COLO668 (cell line): Measurements from ENCODE around the gene USP25.
A peak's percentile ranks its signal among the peaks of the same experiment; 100 is the strongest.
"Not testable (repeated sequence)": the region's sequence is repeated elsewhere in the genome, so short reads cannot be mapped to it uniquely, and the experiment has no call there.

Experiments used
- DNase-seq: peaks from one replicate; lab custom pipeline; 2025; ENCODE audit not compliant: unreplicated experiment; lab: John Stamatoyannopoulos, UW

USP25 gene

DNA sequence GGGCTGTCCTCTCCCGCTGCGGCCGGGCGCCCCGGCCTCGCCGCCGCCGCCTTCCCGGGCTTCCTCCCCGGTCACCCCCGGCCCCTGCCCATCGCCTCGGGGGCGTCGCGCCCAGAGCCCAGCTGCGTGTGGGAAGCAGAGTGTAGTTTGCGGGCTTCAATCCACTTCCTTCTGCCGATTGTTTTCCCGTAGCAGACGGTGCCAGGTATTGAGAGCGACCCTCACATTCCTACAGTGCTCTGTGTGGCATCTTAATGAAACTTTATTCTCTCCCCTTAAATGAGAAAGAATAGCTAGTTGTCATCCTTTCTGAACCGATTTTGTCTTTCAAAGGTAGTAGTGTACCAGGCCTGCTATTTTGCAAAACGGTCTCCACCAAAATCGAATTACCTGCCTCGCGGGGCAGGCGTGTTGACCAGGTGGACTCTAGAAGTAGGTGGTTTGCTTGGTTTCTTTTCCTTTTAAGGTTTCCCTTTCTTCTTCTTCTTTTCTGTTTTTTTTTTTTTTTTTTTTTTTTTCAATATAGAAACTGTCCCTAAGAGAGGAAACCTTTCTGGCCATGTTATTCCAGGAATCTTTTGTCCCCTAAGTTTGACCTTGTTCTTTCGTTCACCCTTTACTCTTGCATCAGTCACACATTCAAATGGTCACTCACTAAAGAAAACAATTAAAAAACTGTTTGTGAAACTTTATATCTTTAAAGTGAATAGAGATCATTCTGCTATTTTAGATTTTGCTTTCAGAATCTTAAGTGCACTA, 881 bp downstream of the USP25 start:
- peak; percentile 39 for DNase-seq

DNA sequence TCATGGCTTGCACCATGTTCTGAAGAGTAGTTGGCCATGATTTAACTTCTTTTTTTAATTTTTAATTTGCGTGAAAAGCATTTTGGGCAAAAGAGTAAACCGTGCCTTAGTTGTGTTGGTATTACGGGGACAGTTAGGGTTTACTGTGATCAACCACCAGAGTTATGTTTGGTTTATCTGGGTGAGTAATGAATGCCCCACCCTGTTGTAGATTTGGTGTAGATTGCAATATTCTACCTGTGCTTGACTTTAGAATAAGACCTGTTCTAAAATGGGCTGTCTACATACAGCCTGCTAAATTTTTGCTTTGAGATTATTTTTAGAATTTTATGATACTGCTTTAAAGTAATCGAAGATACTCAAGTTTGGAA, 1.4 kb downstream of the USP25 start:
- DNase-seq, result no peak

DNA sequence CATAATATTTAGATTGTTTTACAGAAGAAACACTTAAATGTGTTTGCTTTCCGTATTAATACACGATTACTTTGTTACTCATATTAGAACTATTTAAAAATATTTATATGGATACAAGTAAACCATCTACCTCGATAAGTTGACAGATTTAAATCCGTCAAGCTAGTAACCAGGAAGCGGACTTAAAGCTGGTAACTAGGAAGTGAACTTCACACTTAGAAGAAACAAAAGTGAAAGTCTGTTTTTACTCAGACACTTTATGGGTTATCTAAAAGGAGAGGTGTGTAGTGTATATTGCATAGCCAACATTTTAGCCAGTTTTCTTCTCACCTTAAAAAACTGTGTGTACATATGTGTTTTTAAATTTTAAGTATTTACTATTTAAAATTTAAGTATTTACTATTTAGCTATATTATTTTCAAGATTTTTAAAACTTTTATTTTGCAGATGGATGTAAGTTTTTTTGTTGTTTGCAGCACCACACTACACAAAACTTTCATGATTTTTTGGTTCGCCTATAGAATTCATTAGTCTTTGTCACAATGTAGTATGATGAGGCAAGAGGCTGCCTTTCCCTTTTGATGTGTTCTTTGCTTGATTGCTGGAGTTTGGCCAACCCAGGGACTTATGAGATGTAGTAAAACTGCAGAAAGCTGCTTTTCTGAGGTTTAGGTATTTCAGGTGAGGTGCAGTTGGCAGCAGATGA, 2.7 kb downstream of the USP25 start:
- no peak for DNase-seq

DNA sequence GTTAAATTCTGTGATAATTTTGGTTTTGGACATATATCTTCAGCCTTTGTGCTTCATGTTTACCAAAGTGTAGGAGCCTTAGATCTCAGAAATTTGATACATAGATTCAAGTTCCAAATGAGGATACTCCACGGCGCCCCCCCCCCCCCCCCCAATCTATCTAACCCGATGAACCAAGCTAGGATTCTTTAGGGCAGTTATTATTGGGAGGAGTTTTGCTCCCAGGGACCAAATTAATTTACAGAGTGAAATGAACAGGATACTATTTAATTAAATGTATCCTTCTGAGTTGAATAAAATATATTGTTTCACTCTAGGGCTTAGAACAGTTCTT, 3.2 kb downstream of the USP25 start:
- no peak for DNase-seq

DNA sequence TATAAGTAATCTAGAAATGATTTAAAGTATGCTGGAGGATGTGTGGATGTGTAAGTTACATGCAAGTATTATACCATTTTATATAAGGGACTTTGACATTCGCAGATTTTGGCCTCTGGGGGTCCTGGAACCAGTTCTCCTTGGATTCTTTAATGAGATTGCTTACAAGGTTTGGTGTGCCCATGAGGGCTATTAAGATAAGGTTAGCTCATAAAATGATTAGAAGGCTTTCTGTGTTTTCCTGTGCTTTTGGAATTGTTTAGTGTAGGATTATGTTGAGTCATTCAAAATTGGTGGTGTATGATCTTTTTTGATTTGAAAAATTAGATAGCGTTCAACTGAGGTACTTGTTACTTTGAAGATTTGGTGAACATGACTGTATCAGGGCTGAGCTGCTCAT, 5.6 kb downstream of the USP25 start:
- DNase-seq, result no peak

DNA sequence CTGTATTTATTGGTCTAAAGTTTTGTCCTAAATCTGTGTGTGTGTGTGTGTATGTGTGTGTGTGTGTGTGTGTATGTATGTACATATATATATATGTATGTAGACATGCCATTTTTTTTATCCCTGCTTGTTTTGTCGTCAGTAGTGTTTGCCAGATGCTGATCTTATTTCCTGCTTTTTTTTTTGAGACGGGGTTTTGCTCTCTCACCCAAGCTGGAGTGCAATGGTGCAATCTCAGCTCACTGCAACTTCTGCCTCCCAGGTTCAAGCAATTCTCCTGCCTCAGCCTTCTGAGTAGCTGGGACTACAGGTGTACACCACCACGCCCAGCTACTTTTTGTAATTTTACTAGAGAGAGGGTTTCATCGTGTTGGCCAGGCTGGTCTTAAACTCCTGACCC, 6.1 kb downstream of the USP25 start:
- not testable (repeated sequence) for DNase-seq

DNA sequence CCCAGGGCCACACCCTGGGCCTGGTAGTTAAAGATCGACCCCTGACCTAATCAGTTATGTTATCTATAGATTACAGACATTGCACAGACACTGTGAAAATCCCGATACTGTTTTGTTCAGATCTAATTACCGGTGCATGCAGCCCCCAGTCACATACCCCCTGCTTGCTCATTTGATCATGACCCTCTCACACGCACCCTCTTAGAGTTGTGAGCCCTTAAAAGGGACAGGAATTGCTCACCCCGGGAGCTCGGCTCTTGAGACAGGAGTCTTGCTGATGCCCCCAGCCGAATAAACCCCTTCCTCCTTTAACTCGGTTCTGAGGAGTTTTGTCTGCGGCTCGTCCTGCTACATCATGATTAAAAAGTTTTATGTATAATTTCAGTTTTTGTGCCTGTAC, 9.0 kb downstream of the USP25 start:
- not testable (repeated sequence) for DNase-seq

DNA sequence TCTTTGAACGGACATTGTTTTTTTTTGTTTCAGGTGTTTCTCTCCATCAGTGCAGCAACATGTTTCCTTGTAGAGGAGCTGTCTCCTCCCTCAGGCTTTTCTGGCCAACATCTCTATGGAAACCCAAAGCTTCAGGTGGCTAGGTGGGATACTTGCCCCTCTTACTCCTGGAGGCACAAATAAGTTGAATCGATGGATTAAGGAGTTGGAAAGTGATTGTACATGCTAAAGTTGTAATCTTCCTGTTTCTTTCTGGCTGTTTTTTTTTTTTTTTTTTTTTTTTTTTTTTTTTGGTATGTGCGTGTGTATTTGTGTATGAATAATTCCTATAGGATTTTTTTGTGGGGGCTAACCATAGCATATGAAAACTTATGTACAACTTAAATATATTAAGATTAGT, 10.6 kb downstream of the USP25 start:
- DNase-seq, result no peak

DNA sequence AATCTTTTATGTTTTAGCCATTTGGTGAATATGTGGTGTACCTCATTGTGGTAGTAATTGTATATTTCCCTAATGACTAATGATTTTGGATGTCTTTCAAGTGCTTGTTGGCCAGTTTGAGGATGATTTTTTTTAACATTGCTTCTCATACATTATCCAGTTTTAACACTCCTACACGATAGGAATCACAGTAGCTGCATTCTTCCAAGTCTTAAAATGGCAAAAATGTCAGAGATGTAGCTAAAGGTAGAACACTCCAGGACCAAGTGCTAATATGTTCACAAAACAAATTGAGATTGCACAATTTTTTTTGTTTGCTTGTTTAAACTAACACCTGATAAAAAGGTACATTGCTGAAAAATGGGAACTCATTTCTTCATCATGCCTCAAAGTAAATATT, 11.7 kb downstream of the USP25 start:
- DNase-seq, result no peak

DNA sequence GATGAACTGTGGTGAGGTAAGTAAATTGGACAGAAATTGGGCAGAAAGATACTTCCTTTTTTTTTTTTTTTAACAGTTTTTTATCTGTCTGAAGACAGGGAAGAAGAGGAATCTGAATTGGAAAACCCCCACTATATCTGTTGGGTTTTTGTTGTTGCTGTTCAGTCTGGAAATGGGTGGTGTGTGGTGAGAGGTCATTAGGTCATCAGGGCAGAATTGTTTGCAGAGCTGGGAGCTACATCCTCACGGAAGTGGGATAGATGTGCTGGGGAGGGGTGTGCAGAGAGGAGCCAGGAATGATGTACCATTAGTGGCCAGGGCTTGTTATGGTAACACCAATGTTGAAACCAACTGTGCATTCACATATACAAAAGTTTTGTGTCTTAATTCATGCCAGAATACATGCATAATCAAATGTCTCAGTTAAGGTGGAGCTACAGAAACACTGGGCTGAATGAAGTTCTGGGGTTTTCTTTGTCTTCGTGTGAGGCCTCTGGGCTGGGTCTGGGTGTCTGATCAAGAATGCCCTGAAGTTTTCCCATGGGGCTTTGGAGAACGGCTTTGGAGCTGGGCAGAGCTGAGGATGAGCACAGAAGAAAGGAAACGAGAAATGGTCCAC, 12.4 kb downstream of the USP25 start:
- no peak for DNase-seq

DNA sequence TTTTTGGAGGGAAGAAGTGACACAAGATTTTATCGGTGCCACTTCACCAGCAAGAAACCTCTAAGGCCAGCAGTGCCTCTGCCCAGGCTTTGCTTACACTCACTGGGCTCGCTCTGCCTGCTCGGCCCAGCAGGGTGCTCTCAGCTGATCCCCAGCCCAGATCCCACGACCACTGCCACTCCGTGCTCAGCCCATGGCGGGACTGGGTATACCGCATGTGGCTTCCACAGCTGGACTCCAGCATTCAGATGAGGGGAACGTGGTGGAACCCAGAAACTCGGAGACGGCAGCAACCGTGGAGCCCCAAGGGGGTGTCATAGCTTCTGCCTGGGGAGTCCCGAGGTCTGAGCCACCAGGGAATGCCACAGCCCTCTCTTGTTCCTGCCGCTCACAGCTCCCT, 12.9 kb downstream of the USP25 start:
- no peak for DNase-seq

DNA sequence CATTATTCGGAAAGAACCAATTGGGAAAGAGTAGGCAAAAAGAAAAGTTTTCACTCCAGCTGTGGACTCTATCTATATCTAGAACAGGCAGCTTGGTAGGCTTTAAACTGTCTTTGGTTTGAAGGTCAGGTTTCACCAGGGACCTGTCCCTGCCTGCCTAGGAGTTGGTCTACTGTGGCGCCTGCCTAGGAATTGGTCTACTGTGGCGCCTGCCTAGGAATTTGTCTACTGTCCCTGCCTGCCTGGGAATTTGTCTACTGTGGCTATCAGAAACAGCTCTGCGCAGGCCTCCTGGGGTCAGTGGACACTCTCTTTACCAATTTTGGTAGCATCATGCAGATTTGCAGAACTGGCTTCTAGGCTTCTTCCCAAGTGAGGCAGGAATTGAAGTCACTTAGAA, 13.8 kb downstream of the USP25 start:
- no peak for DNase-seq

DNA sequence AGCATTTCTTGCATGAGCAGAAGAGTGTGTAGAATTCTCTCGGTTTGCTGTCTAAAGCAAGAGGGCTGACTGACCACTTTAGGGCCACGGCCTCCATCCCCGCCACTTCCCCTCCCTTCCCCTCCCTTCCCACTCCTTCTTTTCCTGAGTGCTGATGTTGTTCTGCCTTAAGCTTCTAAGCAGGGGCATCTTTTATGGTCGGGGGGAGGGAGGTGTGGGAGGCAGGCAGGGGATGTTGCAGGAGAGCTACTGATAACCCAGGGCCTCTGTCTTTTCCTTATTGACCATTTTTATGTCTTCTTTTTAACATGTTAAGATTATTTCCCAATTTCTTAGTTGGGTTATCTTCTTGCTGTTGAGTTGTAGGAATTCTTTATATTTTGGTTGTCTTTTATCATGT, 15.1 kb downstream of the USP25 start:
- DNase-seq, result no peak

DNA sequence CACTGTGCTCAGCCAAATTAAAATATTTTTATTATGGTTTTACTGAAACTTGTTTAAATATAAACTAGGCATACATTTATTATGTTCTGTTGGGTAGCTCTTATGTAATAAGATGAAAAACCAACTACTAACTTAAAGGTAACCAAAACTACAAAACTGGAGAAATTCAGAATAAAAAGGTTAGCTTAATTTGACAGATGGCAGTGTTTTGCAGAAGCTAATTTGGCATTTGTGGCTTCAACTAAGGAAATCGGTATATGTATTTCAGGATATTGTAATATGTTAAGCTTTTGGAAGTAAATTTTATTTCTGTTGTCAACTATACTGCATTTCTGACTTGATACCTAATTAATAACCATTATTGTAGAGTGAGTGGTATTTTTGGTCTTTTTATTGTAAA, 18.8 kb downstream of the USP25 start:
- DNase-seq, result no peak

DNA sequence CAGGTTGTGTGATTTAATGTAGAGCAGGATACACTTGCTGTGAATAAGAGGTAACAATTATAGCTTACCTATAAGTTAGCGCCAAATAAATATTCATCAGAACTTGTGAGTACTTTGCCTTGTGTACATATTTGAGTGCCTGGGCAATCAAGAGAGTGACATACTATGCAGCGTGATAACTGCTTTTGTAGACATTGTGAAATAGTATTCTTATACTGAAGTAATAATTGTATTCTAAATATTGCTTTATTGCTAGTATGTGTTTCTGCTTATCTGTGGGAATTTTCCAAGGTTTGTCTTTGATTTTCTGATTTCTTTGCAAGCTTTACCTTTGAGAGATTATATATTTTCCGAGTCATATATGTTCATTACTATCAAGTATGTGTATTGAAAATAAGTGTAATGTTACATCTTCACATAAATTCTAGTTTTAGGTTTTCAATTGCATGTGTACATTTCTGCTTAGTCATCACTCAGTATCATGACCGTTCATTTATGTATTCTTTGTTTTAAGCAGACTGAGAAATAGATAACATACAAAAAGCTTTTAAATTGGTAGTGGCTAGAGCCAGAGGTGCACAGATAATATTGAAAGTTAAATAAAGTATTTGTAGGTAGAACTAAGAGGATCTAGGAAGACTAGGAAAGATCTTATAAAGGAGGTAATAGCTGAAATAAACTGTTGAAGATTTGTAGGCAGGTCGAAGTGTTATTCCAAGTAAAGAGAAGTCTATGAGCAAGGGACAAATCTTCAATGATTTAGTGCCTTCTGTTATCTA, 19.5 kb downstream of the USP25 start:
- no peak for DNase-seq

DNA sequence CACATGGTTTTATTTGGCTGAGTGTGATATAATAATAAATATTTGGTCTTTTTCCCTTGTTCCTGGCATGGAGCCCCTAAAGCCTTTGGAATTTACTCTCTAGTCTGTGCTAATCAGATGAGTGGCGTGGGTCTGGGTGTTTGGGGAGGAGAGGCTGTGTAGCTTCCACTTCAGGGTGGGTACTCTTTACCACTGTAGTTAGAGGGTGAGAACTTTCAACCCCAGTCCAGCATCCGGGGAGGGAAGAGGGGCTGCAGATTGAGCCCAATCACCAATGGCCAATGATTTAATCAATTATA, 20.0 kb downstream of the USP25 start:
- no peak for DNase-seq

DNA sequence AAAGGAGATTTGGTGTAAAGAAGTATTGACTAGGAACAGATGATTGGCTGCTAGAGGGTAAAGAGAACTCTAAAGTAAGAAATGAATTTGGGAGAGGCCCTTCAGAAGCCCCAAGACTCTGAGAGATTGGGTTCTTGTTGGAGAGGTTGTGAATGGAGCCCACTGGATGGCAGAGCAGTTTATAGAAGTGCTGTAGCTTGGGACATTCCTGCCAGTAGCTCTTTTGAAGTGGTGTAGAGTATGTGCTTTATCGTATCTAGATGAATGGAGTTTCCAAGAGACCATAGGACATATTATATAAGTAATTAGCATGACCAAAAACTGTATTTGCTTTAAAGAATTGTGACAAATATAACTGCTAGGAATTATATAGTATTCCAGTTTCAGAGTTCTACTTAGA, 21.3 kb downstream of the USP25 start:
- DNase-seq, result no peak

DNA sequence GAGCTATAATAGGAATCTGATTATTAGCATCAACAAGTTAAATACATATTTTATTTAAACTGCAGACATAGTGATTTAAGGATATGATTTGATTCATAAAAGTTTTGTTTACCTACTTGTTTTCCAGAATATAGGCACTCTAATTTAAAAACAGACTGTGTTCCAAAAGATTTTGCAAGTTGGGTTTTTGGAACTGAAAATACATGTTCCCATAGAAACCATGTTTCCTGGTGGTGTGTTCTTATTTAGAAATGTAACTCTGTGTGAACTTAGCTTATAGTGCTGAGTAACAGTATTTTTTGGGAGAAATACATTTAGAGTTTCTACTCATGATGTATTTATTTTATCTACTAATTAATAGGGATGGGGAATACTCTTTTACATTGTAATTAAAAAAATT, 21.8 kb downstream of the USP25 start:
- no peak for DNase-seq

DNA sequence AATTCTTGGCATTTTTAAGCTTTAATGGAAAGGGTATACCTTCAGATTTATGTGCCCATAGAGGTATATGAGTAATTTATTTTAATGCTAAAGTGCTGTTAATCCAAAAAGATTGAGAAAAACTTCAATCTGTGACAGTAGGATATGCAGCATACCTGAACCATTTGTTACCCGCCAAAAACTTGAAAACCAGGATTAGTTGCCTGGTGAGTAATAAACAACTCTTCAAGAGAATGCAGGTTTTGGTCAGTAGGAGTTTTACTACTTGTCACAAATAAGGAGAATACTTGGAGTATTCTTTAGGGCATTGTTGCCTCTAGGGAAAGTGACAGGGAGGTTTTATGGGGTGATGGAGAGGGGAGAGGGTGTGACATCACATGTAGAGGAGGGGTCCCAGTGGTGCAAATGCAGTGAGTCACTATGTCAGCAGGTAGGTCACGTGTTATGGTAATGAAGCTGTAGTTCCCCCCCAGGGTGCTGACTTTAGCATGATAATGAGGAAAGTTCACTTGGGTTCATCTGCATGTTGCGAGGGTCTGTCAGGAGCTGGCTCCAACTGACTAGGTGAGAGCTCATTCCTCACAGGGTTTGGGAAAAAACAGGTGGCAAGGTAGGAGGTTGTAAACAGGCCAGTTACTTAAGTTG, 23.1 kb downstream of the USP25 start:
- no peak for DNase-seq

DNA sequence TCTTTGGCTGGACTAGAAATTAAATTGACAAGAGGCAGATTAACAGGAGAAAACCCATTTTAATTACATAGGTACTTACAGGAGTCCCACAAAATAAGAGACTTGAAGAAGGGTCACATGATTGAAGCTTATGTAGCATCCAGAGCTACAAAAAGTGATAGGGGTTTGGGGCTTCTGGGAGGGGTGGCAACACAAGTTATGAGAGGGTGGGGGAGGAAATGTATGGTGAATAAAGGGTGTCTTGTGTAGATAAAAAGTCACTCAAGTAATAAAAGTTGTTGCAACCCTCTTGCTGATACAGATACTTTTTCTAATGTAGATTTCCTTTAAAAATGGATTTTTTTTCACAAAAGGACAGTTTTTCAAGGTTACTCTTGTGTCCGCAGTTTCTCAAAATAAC, 24.0 kb downstream of the USP25 start:
- DNase-seq, result no peak

DNA sequence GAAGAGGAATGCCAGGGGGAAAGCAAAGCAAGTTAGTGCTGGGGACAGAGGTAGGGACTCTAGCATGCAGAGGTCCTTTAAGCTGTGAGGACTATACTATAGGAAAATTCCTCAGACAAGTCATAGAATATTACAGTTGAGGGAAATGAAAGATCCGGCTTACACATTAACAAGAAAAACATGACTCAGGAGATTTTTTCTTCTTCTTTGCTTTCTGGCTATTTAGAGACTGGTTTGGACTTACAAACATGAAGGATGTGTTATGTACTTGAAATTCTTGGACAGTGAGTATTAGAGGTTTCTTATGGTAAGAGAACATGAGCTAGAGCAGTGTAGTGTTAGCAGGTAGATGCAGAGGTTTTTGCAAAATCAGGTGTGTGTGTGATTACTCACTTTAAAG, 24.9 kb downstream of the USP25 start:
- DNase-seq, result no peak

DNA sequence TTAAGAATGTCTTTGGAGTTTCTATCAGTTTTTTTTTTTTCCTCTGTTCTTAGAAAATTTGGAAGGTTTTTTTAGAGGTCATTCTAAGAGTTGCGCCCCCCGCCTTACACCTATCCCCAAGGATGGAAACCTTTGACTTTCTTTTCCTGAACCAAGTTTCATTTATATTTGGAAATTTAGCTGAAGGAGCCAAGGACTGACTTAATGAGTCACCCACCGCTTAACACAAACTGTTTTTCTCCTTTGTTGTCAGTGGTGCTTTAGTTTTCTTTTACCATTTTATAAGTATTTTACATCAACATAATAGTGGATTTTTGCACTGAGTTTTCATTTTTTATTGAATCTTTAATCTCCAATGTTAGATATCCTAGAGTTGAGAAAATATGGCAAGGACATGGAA, 25.3 kb downstream of the USP25 start:
- no peak for DNase-seq
